ENCODE results near the gene MYL4. TPM values are rescaled to one million over a fixed set of nuclear protein-coding genes. Genes with fewer than 3 reads are reported as not detected.
"Not testable (repeated sequence)": the region's sequence is repeated elsewhere in the genome, so short reads cannot be mapped to it uniquely, and the experiment has no call there.

MYL4 gene
- not detected in 2 replicates for total RNA-seq
- long read RNA-seq, partial matches to known transcripts, result 0 of 1 reads
- long read RNA-seq, other reads (novel, unspliced or antisense), result 1 of 1 reads

- DNase-seq (ENCODE audit: extremely low spot score, unreplicated experiment), result no peak
- no peak within 1 kb of the TSS for H3K4me3 Mint-ChIP-seq (ENCODE audit: unreplicated experiment)
- no peak for TF ChIP-seq CTCF (IDR thresholded peaks at IDR 0.05)
- H3K36me3 Mint-ChIP-seq (ENCODE audit: unreplicated experiment), result no peaks in the 10 kb centered on the region
- peaks cover 49% of the 10 kb centered on the region for H3K4me1 Mint-ChIP-seq (ENCODE audit: unreplicated experiment)
- H3K27ac Mint-ChIP-seq (ENCODE audit: unreplicated experiment), result peak within 1 kb of the TSS; percentile 51
- no peaks in the 10 kb centered on the region for H3K9me3 Mint-ChIP-seq (ENCODE audit: unreplicated experiment)
- no peaks in the 10 kb centered on the region for H3K27me3 Mint-ChIP-seq (ENCODE audit: unreplicated experiment)
Observed at GRCh38 chr17:47208744-47209488, at the start of gene MYL4. MYL4 (plus strand) TSS chr17:47209348; CDS start chr17:47209423, 75 bp downstream.

- Mint-ChIP-seq H3K27me3 (ENCODE audit: unreplicated experiment) (no peaks in the 10 kb centered on the region), H3K9me3 (ENCODE audit: unreplicated experiment) (no peaks in the 10 kb centered on the region), H3K27ac (ENCODE audit: unreplicated experiment) (no peak overlapping the region), H3K4me1 (ENCODE audit: unreplicated experiment) (peaks cover 6% of the 10 kb centered on the region), H3K36me3 (ENCODE audit: unreplicated experiment) (peaks cover 41% of the 10 kb centered on the region), H3K4me3 (ENCODE audit: unreplicated experiment) (no peak overlapping the region)
- DNase-seq (ENCODE audit: extremely low spot score, unreplicated experiment), result no peak
- TF ChIP-seq CTCF (IDR thresholded peaks at IDR 0.05), result no peak
Observed at GRCh38 chr17:47162013-47162622, 47.0 kb upstream of the MYL4 start.

- Mint-ChIP-seq H3K36me3 (ENCODE audit: unreplicated experiment) (peaks cover 53% of the 10 kb centered on the region), H3K9me3 (ENCODE audit: unreplicated experiment) (no peaks in the 10 kb centered on the region), H3K4me3 (ENCODE audit: unreplicated experiment) (no peak overlapping the region), H3K27ac (ENCODE audit: unreplicated experiment) (no peak overlapping the region), H3K4me1 (ENCODE audit: unreplicated experiment) (peaks cover 6% of the 10 kb centered on the region), H3K27me3 (ENCODE audit: unreplicated experiment) (no peaks in the 10 kb centered on the region)
- DNase-seq (ENCODE audit: extremely low spot score, unreplicated experiment), result no peak
- no peak for TF ChIP-seq CTCF (IDR thresholded peaks at IDR 0.05)
Observed at GRCh38 chr17:47164263-47164662, 44.9 kb upstream of the MYL4 start.

- Mint-ChIP-seq H3K36me3 (ENCODE audit: unreplicated experiment) (peaks cover 51% of the 10 kb centered on the region), H3K4me3 (ENCODE audit: unreplicated experiment) (no peak overlapping the region), H3K9me3 (ENCODE audit: unreplicated experiment) (no peaks in the 10 kb centered on the region), H3K4me1 (ENCODE audit: unreplicated experiment) (peaks cover 6% of the 10 kb centered on the region), H3K27ac (ENCODE audit: unreplicated experiment) (no peak overlapping the region), H3K27me3 (ENCODE audit: unreplicated experiment) (no peaks in the 10 kb centered on the region)
- DNase-seq (ENCODE audit: extremely low spot score, unreplicated experiment), result no peak
- TF ChIP-seq CTCF (IDR thresholded peaks at IDR 0.05), result no peak
Observed at GRCh38 chr17:47165137-47165536, 44.0 kb upstream of the MYL4 start.

GRCh38 chr17:47166854-47167253, 42.3 kb upstream of the MYL4 start:
- not testable (repeated sequence) for DNase-seq (ENCODE audit: extremely low spot score, unreplicated experiment); H3K27ac Mint-ChIP-seq (ENCODE audit: unreplicated experiment); H3K4me1 Mint-ChIP-seq (ENCODE audit: unreplicated experiment); H3K9me3 Mint-ChIP-seq (ENCODE audit: unreplicated experiment); H3K27me3 Mint-ChIP-seq (ENCODE audit: unreplicated experiment); H3K4me3 Mint-ChIP-seq (ENCODE audit: unreplicated experiment)
- H3K36me3 Mint-ChIP-seq (ENCODE audit: unreplicated experiment), result peaks cover 48% of the 10 kb centered on the region

GRCh38 chr17:47168896-47169295, 40.3 kb upstream of the MYL4 start:
- not testable (repeated sequence) for DNase-seq (ENCODE audit: extremely low spot score, unreplicated experiment); H3K4me3 Mint-ChIP-seq (ENCODE audit: unreplicated experiment); H3K9me3 Mint-ChIP-seq (ENCODE audit: unreplicated experiment); H3K27me3 Mint-ChIP-seq (ENCODE audit: unreplicated experiment); H3K27ac Mint-ChIP-seq (ENCODE audit: unreplicated experiment); H3K4me1 Mint-ChIP-seq (ENCODE audit: unreplicated experiment)
- peaks cover 40% of the 10 kb centered on the region for H3K36me3 Mint-ChIP-seq (ENCODE audit: unreplicated experiment)

Data from osteocyte (in vitro differentiated cells).